K562 (cell line): ENCODE data around the gene ERBB3. TPM values are rescaled to one million over a fixed set of nuclear protein-coding genes. Genes with fewer than 3 reads are reported as not detected.

Source experiments
- ATAC-seq: fragments of 200-7000 bp; cut with Tn5 transposase; 3 replicates; pipeline ENCODE4 v1.9.1; 2020; ENCODE audit warnings: moderate library complexity
- BruUV-seq: library from RNA; stranded (reverse); fragments of 400-500 nt; replicated peaks from 2 replicates; lab custom pipeline; 2021; lab: Mats Ljungman, UMichigan
- CTCF ChIA-PET: fragments of 300-600 bp; formaldehyde crosslinking; extraction: SDS; loops from one replicate; lab custom pipeline; 2021; ENCODE audit warnings: low intra/inter-chr PET ratio; lab: Yijun Ruan, JAX
- POLR2A ChIA-PET: fragments of 300-600, 350-650 bp; sonication (Branson Sonifier 250); formaldehyde crosslinking; extraction: SDS; loops from one replicate; lab custom pipeline; 2021; ENCODE audit warnings: antibody characterized with exemption, inconsistent platforms; lab: Yijun Ruan, JAX
- DNase-seq, 4 experiments: peaks; one replicate each; pipeline versions ENCODE4 v3.0.0 to v3.0.0-alpha.2; 2011 to 2018; ENCODE audit warnings: low spot score in 3 of 4, mixed read lengths in 3 of 4; ENCODE audit errors: extremely low read depth in 1 of 4
- FAIRE-seq: peaks from 2 replicates; lab custom pipeline; 2011; peaks lifted over from hg19 to GRCh38; lab: Jason Lieb, UNC
- H2AFZ ChIP-seq: 2 replicates; pipeline ENCODE4 v1.6.0; 2011; ENCODE audit warnings: low read depth, low read length, control low read depth, inconsistent platforms
- H3K27ac ChIP-seq: fragments of 200-600 bp; 3 replicates; pipeline ENCODE4 v1.8.0; 2011; ENCODE audit warnings: low read depth, mild to moderate bottlenecking, control low read depth, inconsistent platforms, low read length, moderate library complexity, mixed read lengths; ENCODE audit errors: extremely low read depth
- H3K27me3 ChIP-seq, 2 experiments: fragments of 300-600 bp in 1 of 2; 2 replicates in 1 of 2; 3 replicates in 1 of 2; pipeline versions ENCODE4 v1.6.0 to v1.8.0; 2011; ENCODE audit warnings: inconsistent platforms in 2 of 2, low read length in 2 of 2, mild to moderate bottlenecking in 1 of 2, mixed read lengths in 1 of 2, moderate library complexity in 1 of 2; ENCODE audit not compliant: control insufficient read depth in 2 of 2, insufficient read depth in 2 of 2
- H3K36me3 ChIP-seq: fragments of 300-600 bp; 3 replicates; pipeline ENCODE4 v1.8.0; 2011; ENCODE audit warnings: mild to moderate bottlenecking, low read length, inconsistent platforms; ENCODE audit not compliant: control insufficient read depth, insufficient read depth
- H3K4me1 ChIP-seq, 2 experiments: fragments of 200-600 bp in 1 of 2; replicated peaks in 1 of 2; 2 replicates in 1 of 2; 3 replicates in 1 of 2; pipeline versions ENCODE4 v1.5.1 to v1.8.0; 2011; ENCODE audit warnings: inconsistent platforms in 2 of 2, low read length in 2 of 2, mild to moderate bottlenecking in 1 of 2, mixed read lengths in 1 of 2, moderate library complexity in 1 of 2; ENCODE audit not compliant: control insufficient read depth in 2 of 2, insufficient read depth in 2 of 2
- H3K4me2 ChIP-seq: 2 replicates; pipeline ENCODE4 v1.6.1; 2011; ENCODE audit warnings: low read length, control low read depth, inconsistent platforms, mixed read lengths; ENCODE audit not compliant: insufficient read depth
- H3K4me3 ChIP-seq: fragments of 200-600 bp; sonication (generic), shearing (Covaris generic); 2 replicates; pipeline ENCODE4 v1.5.1; 2016; ENCODE audit warnings: control low read depth, inconsistent platforms
- H3K79me2 ChIP-seq: fragments of 200-600 bp; 3 replicates; pipeline ENCODE4 v1.8.0; 2011; ENCODE audit warnings: low read length, inconsistent platforms; ENCODE audit not compliant: control insufficient read depth, insufficient read depth
- H3K9ac ChIP-seq, 2 experiments: 2 replicates each; pipeline versions ENCODE4 v1.6.0 to v1.6.1; 2011; ENCODE audit warnings: low read depth in 2 of 2, low read length in 2 of 2, control low read depth in 1 of 2, inconsistent platforms in 1 of 2, mild to moderate bottlenecking in 1 of 2, mixed read lengths in 1 of 2; ENCODE audit not compliant: insufficient read depth in 1 of 2
- H3K9me1 ChIP-seq: one replicate; pipeline ENCODE4 v1.6.0; 2011; ENCODE audit warnings: inconsistent platforms, mild to moderate bottlenecking, low read length, moderate library complexity; ENCODE audit not compliant: control insufficient read depth, insufficient read depth
- H3K9me3 ChIP-seq: replicated peaks from 2 replicates; pipeline ENCODE4 v1.5.1; 2011; ENCODE audit warnings: low read depth, low read length, inconsistent platforms; ENCODE audit not compliant: control insufficient read depth, insufficient read depth
- H4K20me1 ChIP-seq: replicated peaks from 2 replicates; pipeline ENCODE4 v1.6.1; 2011; ENCODE audit warnings: low read length, inconsistent platforms, mixed read lengths; ENCODE audit not compliant: control insufficient read depth, insufficient read depth
- FOXK2 ChIP-seq, 2 experiments: fragments of 450-650 bp; IDR thresholded peaks in 1 of 2; conservative IDR thresholded peaks in 1 of 2; 2 replicates each; pipeline ENCODE4 v1.6.1; 2016; ENCODE audit warnings: low read depth in 2 of 2, mild to moderate bottlenecking in 1 of 2
- HLTF ChIP-seq: fragments of 450-650 bp; IDR thresholded peaks from 2 replicates; pipeline ENCODE4 v1.6.1; 2016
- HNRNPK ChIP-seq: fragments of 200-400 bp; formaldehyde crosslinking; IDR thresholded peaks from one replicate; pipeline ENCODE4 v1.6.1; 2018; ENCODE audit warnings: mild to moderate bottlenecking, low read depth, low read length; ENCODE audit not compliant: poor library complexity, severe bottlenecking
- NR2F6 ChIP-seq: fragments of 450-650 bp; formaldehyde crosslinking; IDR thresholded peaks from 2 replicates; pipeline ENCODE4 v1.4.0; 2020; ENCODE audit warnings: mild to moderate bottlenecking
- SMARCE1 ChIP-seq: fragments of 450-650 bp; IDR thresholded peaks from 2 replicates; pipeline ENCODE4 v1.7.1; 2016; ENCODE audit warnings: mild to moderate bottlenecking
- VEZF1 ChIP-seq: fragments of 200-800 bp; sonication (Bioruptor generic); IDR thresholded peaks from 2 replicates; pipeline ENCODE4 v1.6.1; 2017; ENCODE audit warnings: missing genetic modification characterization, missing compliant biosample characterization
- ZNF146 ChIP-seq: IDR thresholded peaks from one replicate; pipeline ENCODE4 v1.6.1; 2018; ENCODE audit warnings: missing compliant biosample characterization; ENCODE audit not compliant: unreplicated experiment
- ZNF740 ChIP-seq, 3 experiments: fragments of 200-800 bp in 1 of 3; sonication (Bioruptor generic) in 1 of 3; sonication (generic) in 1 of 3; formaldehyde crosslinking in 1 of 3; IDR thresholded peaks; 2 replicates each; pipeline versions ENCODE4 v1.6.1 to v1.8.0; 2016 to 2022; ENCODE audit warnings: mild to moderate bottlenecking in 2 of 3, missing compliant biosample characterization in 2 of 3, missing genetic modification characterization in 2 of 3, missing genetic modification reagents in 1 of 3
- WGBS: fragments of 100-300 bp; shearing (Covaris generic); methylation state at CpG from one replicate; pipeline ENCODE4 v1.1.6; 2016; ENCODE audit warnings: low coverage, mixed read lengths; ENCODE audit not compliant: insufficient coverage; ENCODE audit errors: missing lambda C conversion rate; 5-methylcytosine and 5-hydroxymethylcytosine counted together
- in situ Hi-C: fragments of 300-500 bp; cut with MboI; formaldehyde crosslinking; loops from 4 replicates; pipeline ENCODE4 v1.15.0; 2018; ENCODE audit warnings: inconsistent platforms, mixed read lengths
- intact Hi-C: fragments of 100-400 bp; cut with micrococcal nuclease; formaldehyde crosslinking; loops from 2 replicates; pipeline ENCODE4 v1.14.2; 2022
- polyA plus RNA-seq, 8 experiments: library from polyadenylated mRNA; depleted of rRNA in 4 of 8; stranded (reverse) in 5 of 8; unstranded in 3 of 8; fragments of >200 nt; fragmentation: Nextera tagmentation in 2 of 8; fragmentation: Illumina TruSeq in 1 of 8; extraction: Ambion mirVana in 2 of 8; extraction: Trizol in 1 of 8; gene quantifications; 2 replicates each; pipeline versions ENCODE4 v1.2.1 to v1.2.3, GENCODE V29; 2011 to 2014; ENCODE audit warnings: inconsistent platforms in 1 of 8, missing spikeins in 1 of 8
- total RNA-seq, 7 experiments: library from RNA; depleted of rRNA in 6 of 7; stranded (reverse); fragments of >200 nt in 6 of 7; fragmentation: Illumina TruSeq in 2 of 7; extraction: Trizol in 2 of 7; gene quantifications; 2 replicates each; pipeline versions ENCODE4 v1.2.1 to v1.2.3, GENCODE V29; 2011 to 2021; ENCODE audit warnings: low replicate concordance in 1 of 7
- TF ChIP-seq, protein P1 (sequence below): fragments of 250-450 bp; sonication (Bioruptor Pico); IDR thresholded peaks from 2 replicates; pipeline ENCODE4 v1.8.0; 2022; ENCODE audit warnings: inconsistent platforms
- TF ChIP-seq, protein P2 (sequence below): fragments of 450-650 bp; IDR thresholded peaks from 2 replicates; pipeline ENCODE4 v1.6.1; 2018; ENCODE audit not compliant: partially characterized antibody

Gene ERBB3
- total and polyA plus RNA-seq, 9 of the 15 experiments (the other 6 are each of a cell fraction or from before 2014, with no cell fraction given): 1.5 to 5.4 (median 3.8) TPM

DNA sequence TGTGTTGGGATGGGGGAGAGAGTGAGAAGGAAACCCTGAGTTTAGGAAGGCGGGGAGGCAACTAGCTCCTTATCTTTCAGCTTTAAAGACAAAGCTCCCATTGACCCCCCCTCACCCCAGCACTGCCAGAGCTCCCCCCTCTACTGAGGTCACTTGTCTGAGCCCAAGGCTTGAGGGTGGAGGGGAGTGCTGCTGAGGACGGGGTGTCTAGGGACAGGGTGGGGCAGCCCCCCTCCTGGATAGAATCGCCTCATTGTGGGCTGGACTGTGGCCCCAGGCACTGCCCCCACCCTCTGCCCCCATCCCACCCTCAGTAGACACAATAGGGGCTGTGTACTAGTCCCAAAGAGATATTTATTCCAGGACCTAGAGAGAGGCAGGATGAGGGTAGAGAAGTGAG is 3.0 kb downstream of the ERBB3 start:
- CTCF ChIA-PET: no interaction called here
- peak in 3 of 4 experiments; percentile 23 to 50 (median 40) for DNase-seq
- intact Hi-C loops: loop anchor here (2.0 kb wide), 1 partner anchor 22 kb away; the partner anchor contains the start of gene PA2G4
- no peaks in the 10 kb centered on the region for H3K9me3 ChIP-seq
- TF ChIP-seq, protein P1, sequence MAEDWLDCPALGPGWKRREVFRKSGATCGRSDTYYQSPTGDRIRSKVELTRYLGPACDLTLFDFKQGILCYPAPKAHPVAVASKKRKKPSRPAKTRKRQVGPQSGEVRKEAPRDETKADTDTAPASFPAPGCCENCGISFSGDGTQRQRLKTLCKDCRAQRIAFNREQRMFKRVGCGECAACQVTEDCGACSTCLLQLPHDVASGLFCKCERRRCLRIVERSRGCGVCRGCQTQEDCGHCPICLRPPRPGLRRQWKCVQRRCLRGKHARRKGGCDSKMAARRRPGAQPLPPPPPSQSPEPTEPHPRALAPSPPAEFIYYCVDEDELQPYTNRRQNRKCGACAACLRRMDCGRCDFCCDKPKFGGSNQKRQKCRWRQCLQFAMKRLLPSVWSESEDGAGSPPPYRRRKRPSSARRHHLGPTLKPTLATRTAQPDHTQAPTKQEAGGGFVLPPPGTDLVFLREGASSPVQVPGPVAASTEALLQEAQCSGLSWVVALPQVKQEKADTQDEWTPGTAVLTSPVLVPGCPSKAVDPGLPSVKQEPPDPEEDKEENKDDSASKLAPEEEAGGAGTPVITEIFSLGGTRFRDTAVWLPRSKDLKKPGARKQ (CRISPR knock-in tag): no peak
- TF ChIP-seq HLTF: no peak
- no peak for TF ChIP-seq FOXK2 (conservative IDR thresholded peaks at IDR 0.05 in 1 of 2, IDR thresholded peaks at IDR 0.05 in 1 of 2; ENCODE audit: low read depth in 2 of 2)
- no peak for TF ChIP-seq ZNF146 (CRISPR knock-in tag)
- no peak for TF ChIP-seq NR2F6 (CRISPR knock-in tag)
- TF ChIP-seq SMARCE1: no peak
- TF ChIP-seq ZNF740 (CRISPR knock-in tag; IDR thresholded peaks at IDR 0.05): no peak
- TF ChIP-seq ZNF740 (tag; IDR thresholded peaks at IDR 0.05): peak in 1 of 2 experiments; percentile 34; a peak in 1 of 4 replicates
- TF ChIP-seq VEZF1 (CRISPR knock-in tag): peak; percentile 84
- no peak for TF ChIP-seq HNRNPK
- TF ChIP-seq, protein P2, sequence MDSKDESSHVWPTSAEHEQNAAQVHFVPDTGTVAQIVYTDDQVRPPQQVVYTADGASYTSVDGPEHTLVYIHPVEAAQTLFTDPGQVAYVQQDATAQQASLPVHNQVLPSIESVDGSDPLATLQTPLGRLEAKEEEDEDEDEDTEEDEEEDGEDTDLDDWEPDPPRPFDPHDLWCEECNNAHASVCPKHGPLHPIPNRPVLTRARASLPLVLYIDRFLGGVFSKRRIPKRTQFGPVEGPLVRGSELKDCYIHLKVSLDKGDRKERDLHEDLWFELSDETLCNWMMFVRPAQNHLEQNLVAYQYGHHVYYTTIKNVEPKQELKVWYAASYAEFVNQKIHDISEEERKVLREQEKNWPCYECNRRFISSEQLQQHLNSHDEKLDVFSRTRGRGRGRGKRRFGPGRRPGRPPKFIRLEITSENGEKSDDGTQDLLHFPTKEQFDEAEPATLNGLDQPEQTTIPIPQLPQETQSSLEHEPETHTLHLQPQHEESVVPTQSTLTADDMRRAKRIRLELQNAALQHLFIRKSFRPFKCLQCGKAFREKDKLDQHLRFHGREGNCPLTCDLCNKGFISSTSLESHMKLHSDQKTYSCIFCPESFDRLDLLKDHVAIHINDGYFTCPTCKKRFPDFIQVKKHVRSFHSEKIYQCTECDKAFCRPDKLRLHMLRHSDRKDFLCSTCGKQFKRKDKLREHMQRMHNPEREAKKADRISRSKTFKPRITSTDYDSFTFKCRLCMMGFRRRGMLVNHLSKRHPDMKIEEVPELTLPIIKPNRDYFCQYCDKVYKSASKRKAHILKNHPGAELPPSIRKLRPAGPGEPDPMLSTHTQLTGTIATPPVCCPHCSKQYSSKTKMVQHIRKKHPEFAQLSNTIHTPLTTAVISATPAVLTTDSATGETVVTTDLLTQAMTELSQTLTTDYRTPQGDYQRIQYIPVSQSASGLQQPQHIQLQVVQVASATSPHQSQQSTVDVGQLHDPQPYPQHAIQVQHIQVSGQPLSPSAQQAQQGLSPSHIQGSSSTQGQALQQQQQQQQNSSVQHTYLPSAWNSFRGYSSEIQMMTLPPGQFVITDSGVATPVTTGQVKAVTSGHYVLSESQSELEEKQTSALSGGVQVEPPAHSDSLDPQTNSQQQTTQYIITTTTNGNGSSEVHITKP: peak; percentile 84
- TF ChIP-seq, all 486 proteins: peak for 3
- Histone ChIP-seq H3K27me3 (no peaks in the 10 kb centered on the region; a peak in 1 of 5 replicates), H3K27ac (no peak overlapping the region), H3K9ac (peak overlapping the region in 1 of 2 experiments; percentile 57; a peak in 1 of 4 replicates), H3K79me2 (no peaks in the 10 kb centered on the region), H2AFZ (no peak overlapping the region), H3K4me2 (no peak overlapping the region), H3K36me3 (no peaks in the 10 kb centered on the region), H3K4me1 (peaks cover 38 to 52% of the 10 kb centered on the region in 2 experiments), H4K20me1 (no peaks in the 10 kb centered on the region), H3K9me1 (no peaks in the 10 kb centered on the region), H3K4me3 (no peak overlapping the region)
- POLR2A ChIA-PET: interaction anchor here (0.7 to 1.8 kb wide), 4 partner anchors 12 to 109 kb away, joined by 3 to 8 read pairs (median 4); partner anchors contain the start of genes PA2G4 and ZC3H10
- in situ Hi-C loops: no loop called here
- FAIRE-seq (no peak), ATAC-seq (no peak)
- 0% methylated on average over 1 of the region's 3 CpGs for WGBS
- BruUV-seq: no TSS peak
